Mammary epithelial cell (primary cell): Measurements from ENCODE around the gene DVL1.

Source experiments
- EZH2 ChIP-seq: IDR thresholded peaks from 2 replicates; pipeline ENCODE4 v1.6.1; 2012; ENCODE audit warnings: low read length, inconsistent platforms, borderline replicate concordance
- TF ChIP-seq, protein P1 (sequence below), 2 donors: IDR thresholded peaks in 1 of 2; conservative IDR thresholded peaks in 1 of 2; 2 replicates each; pipeline ENCODE4 v1.5.1; 2011 to 2012; ENCODE audit warnings: inconsistent platforms in 2 of 2, low read length in 2 of 2, mild to moderate bottlenecking in 2 of 2, control low read depth in 1 of 2, low read depth in 1 of 2; ENCODE audit not compliant: insufficient read depth in 1 of 2; ENCODE audit errors: extremely low read depth in 1 of 2

- TF ChIP-seq, protein P1, sequence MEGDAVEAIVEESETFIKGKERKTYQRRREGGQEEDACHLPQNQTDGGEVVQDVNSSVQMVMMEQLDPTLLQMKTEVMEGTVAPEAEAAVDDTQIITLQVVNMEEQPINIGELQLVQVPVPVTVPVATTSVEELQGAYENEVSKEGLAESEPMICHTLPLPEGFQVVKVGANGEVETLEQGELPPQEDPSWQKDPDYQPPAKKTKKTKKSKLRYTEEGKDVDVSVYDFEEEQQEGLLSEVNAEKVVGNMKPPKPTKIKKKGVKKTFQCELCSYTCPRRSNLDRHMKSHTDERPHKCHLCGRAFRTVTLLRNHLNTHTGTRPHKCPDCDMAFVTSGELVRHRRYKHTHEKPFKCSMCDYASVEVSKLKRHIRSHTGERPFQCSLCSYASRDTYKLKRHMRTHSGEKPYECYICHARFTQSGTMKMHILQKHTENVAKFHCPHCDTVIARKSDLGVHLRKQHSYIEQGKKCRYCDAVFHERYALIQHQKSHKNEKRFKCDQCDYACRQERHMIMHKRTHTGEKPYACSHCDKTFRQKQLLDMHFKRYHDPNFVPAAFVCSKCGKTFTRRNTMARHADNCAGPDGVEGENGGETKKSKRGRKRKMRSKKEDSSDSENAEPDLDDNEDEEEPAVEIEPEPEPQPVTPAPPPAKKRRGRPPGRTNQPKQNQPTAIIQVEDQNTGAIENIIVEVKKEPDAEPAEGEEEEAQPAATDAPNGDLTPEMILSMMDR (conservative IDR thresholded peaks at IDR 0.05 in 1 of 2, IDR thresholded peaks at IDR 0.05 in 1 of 2; ENCODE audit: extremely low read depth in 1 of 2, insufficient read depth in 1 of 2, low read depth in 1 of 2, low read length in 2 of 2), result no peak
- TF ChIP-seq EZH2, result no peak
Observed at GRCh38 chr1:1287288-1288110, 61.7 kb downstream of the DVL1 start.
